CD8-positive, alpha-beta memory T cell (primary cell): ENCODE results near the gene THSD7A. TPM values are rescaled to one million over a fixed set of nuclear protein-coding genes. Genes with fewer than 3 reads are reported as not detected.
A peak's percentile ranks its signal among the peaks of the same experiment; 100 is the strongest.
"Not testable (repeated sequence)": the region's sequence is repeated elsewhere in the genome, so short reads cannot be mapped to it uniquely, and the experiment has no call there.

Experiments
- CTCF ChIA-PET: fragments of 350-600 bp; sonication (Branson Sonifier 250); formaldehyde crosslinking; loops from one replicate; lab custom pipeline; 2021; ENCODE audit warnings: antibody characterized with exemption; lab: Charles Lee
- POLR2A ChIA-PET: fragments of 350-600 bp; sonication (Branson Sonifier 250); formaldehyde crosslinking; loops from one replicate; lab custom pipeline; 2021; ENCODE audit warnings: antibody characterized with exemption; lab: Charles Lee
- DNase-seq, 5 donors: peaks; one replicate each; pipeline versions ENCODE4 v3.0.0 to v3.0.0-alpha.2; 2020 to 2022; ENCODE audit warnings: mixed read lengths in 1 of 5
- H3K27ac ChIP-seq: one replicate; pipeline ENCODE4 v1.7.0; 2013; ENCODE audit warnings: low read depth, mild to moderate bottlenecking, low read length, moderate library complexity
- H3K27me3 ChIP-seq: 2 replicates; pipeline ENCODE4 v1.7.0; 2013; ENCODE audit warnings: low read length, mild to moderate bottlenecking; ENCODE audit not compliant: insufficient read depth, poor library complexity, severe bottlenecking
- H3K36me3 ChIP-seq: 2 replicates; pipeline ENCODE4 v1.7.0; 2013; ENCODE audit warnings: mild to moderate bottlenecking, low read length, moderate library complexity; ENCODE audit not compliant: insufficient read depth
- H3K4me1 ChIP-seq: 2 replicates; pipeline ENCODE4 v1.7.0; 2013; ENCODE audit warnings: mild to moderate bottlenecking, low read length, moderate library complexity; ENCODE audit not compliant: insufficient read depth
- H3K4me3 ChIP-seq: 2 replicates; pipeline ENCODE4 v1.7.0; 2013; ENCODE audit warnings: mild to moderate bottlenecking, low read length
- H3K9me3 ChIP-seq: 2 replicates; pipeline ENCODE4 v1.7.0; 2013; ENCODE audit warnings: mild to moderate bottlenecking, low read length
- H3K27ac Mint-ChIP-seq, 8 donors: one replicate each; pipeline ENCODE4 v1.8.0; 2020 to 2021; ENCODE audit warnings: mixed read lengths in 8 of 8, mild to moderate bottlenecking in 6 of 8, inconsistent platforms in 3 of 8, moderate library complexity in 3 of 8
- H3K27me3 Mint-ChIP-seq, 2 donors: one replicate each; pipeline ENCODE4 v1.8.0; 2020 to 2021; ENCODE audit warnings: mixed read lengths in 2 of 2, mild to moderate bottlenecking in 1 of 2, moderate library complexity in 1 of 2
- H3K36me3 Mint-ChIP-seq, 3 donors: one replicate each; pipeline ENCODE4 v1.8.0; 2020 to 2021; ENCODE audit warnings: mixed read lengths in 3 of 3, inconsistent platforms in 1 of 3, mild to moderate bottlenecking in 1 of 3
- H3K4me1 Mint-ChIP-seq, 3 donors: one replicate each; pipeline ENCODE4 v1.8.0; 2020 to 2021; ENCODE audit warnings: mixed read lengths in 3 of 3, inconsistent platforms in 1 of 3, mild to moderate bottlenecking in 1 of 3
- H3K4me3 Mint-ChIP-seq, 7 donors: one replicate each; pipeline ENCODE4 v1.8.0; 2020 to 2021; ENCODE audit warnings: mixed read lengths in 7 of 7, mild to moderate bottlenecking in 6 of 7, moderate library complexity in 4 of 7, inconsistent platforms in 2 of 7
- H3K9me3 Mint-ChIP-seq, 5 donors: one replicate each; pipeline ENCODE4 v1.8.0; 2020 to 2022; ENCODE audit warnings: mixed read lengths in 5 of 5, mild to moderate bottlenecking in 3 of 5, moderate library complexity in 2 of 5, inconsistent platforms in 1 of 5
- polyA plus RNA-seq: library from polyadenylated mRNA; unstranded; fragments of 300-500 nt; fragmentation: Illumina TruSeq; gene quantifications from one replicate; pipeline ENCODE4 v1.2.3, GENCODE V29; 2021
- total RNA-seq, 2 experiments: library from RNA; stranded (reverse); gene quantifications; one replicate each; pipeline ENCODE4 v1.2.3, GENCODE V29; 2021

Gene THSD7A
- total and polyA plus RNA-seq, 3 experiments from 2014 or later, result not detected

GRCh38 chr7:11443934-11444333, 388.1 kb downstream of the THSD7A start:
- H3K4me1 Mint-ChIP-seq, H3K27me3 Mint-ChIP-seq, H3K27ac ChIP-seq, H3K27me3 ChIP-seq, H3K4me3 Mint-ChIP-seq, H3K36me3 Mint-ChIP-seq, POLR2A ChIA-PET, H3K9me3 Mint-ChIP-seq, H3K36me3 ChIP-seq, H3K4me3 ChIP-seq, DNase-seq, H3K27ac Mint-ChIP-seq, CTCF ChIA-PET, H3K4me1 ChIP-seq, H3K9me3 ChIP-seq: not testable (repeated sequence)

GRCh38 chr7:11437994-11438393, 394.0 kb downstream of the THSD7A start:
- Mint-ChIP-seq H3K27ac (no peak overlapping the region), H3K9me3 (no peaks in the 10 kb centered on the region), H3K27me3 (no peaks in the 10 kb centered on the region), H3K36me3 (no peaks in the 10 kb centered on the region), H3K4me1 (no peaks in the 10 kb centered on the region), H3K4me3 (no peak overlapping the region)
- no peak overlapping the region for H3K4me3 ChIP-seq
- ChIA-PET CTCF (no interaction called here), POLR2A (no interaction called here)
- no peaks in the 10 kb centered on the region for H3K9me3 ChIP-seq
- no peak overlapping the region for H3K27ac ChIP-seq
- no peak for DNase-seq
- no peaks in the 10 kb centered on the region for H3K27me3 ChIP-seq
- no peaks in the 10 kb centered on the region for H3K36me3 ChIP-seq
- H3K4me1 ChIP-seq, result no peaks in the 10 kb centered on the region

GRCh38 chr7:11436773-11437524, 395.0 kb downstream of the THSD7A start:
- Mint-ChIP-seq H3K9me3 (no peaks in the 10 kb centered on the region), H3K4me1 (no peaks in the 10 kb centered on the region), H3K4me3 (no peak overlapping the region), H3K27me3 (no peaks in the 10 kb centered on the region), H3K27ac (no peak overlapping the region), H3K36me3 (no peaks in the 10 kb centered on the region)
- CTCF ChIA-PET, result no interaction called here
- H3K36me3 ChIP-seq, result no peaks in the 10 kb centered on the region
- H3K27ac ChIP-seq, result no peak overlapping the region
- POLR2A ChIA-PET, result no interaction called here
- H3K27me3 ChIP-seq, result no peaks in the 10 kb centered on the region
- DNase-seq, result no peak
- no peak overlapping the region for H3K4me3 ChIP-seq
- no peaks in the 10 kb centered on the region for H3K4me1 ChIP-seq
- no peaks in the 10 kb centered on the region for H3K9me3 ChIP-seq

- no peaks in the 10 kb centered on the region for H3K27me3 Mint-ChIP-seq
- no peak for DNase-seq
- Histone ChIP-seq H3K27me3 (no peaks in the 10 kb centered on the region), H3K4me1 (no peaks in the 10 kb centered on the region), H3K27ac (no peak overlapping the region), H3K36me3 (no peaks in the 10 kb centered on the region), H3K9me3 (no peaks in the 10 kb centered on the region), H3K4me3 (no peak overlapping the region)
- H3K9me3 Mint-ChIP-seq, result no peaks in the 10 kb centered on the region
- H3K4me3 Mint-ChIP-seq, result no peak overlapping the region
- ChIA-PET CTCF (no interaction called here), POLR2A (no interaction called here)
- H3K4me1 Mint-ChIP-seq, result no peaks in the 10 kb centered on the region
- no peak overlapping the region for H3K27ac Mint-ChIP-seq
- no peaks in the 10 kb centered on the region for H3K36me3 Mint-ChIP-seq
These were observed 395.7 kb downstream of the THSD7A start for GRCh38 chr7:11436316-11436715.

GRCh38 chr7:11434366-11434765, 397.6 kb downstream of the THSD7A start:
- no peaks in the 10 kb centered on the region for H3K27me3 ChIP-seq
- DNase-seq, result no peak
- H3K9me3 Mint-ChIP-seq, result no peaks in the 10 kb centered on the region
- H3K9me3 ChIP-seq, result no peaks in the 10 kb centered on the region
- H3K36me3 ChIP-seq, result no peaks in the 10 kb centered on the region
- H3K4me1 Mint-ChIP-seq, result no peaks in the 10 kb centered on the region
- no peaks in the 10 kb centered on the region for H3K4me1 ChIP-seq
- no peak overlapping the region for H3K4me3 ChIP-seq
- H3K27ac Mint-ChIP-seq, result peak overlapping the region in 1 of 8 donors; percentile 22
- H3K36me3 Mint-ChIP-seq, result no peaks in the 10 kb centered on the region
- ChIA-PET POLR2A (no interaction called here), CTCF (no interaction called here)
- no peak overlapping the region for H3K4me3 Mint-ChIP-seq
- no peak overlapping the region for H3K27ac ChIP-seq
- no peaks in the 10 kb centered on the region for H3K27me3 Mint-ChIP-seq

- DNase-seq, result no peak
- ChIA-PET CTCF (no interaction called here), POLR2A (no interaction called here)
- no peaks in the 10 kb centered on the region for H3K9me3 ChIP-seq
- H3K9me3 Mint-ChIP-seq, result no peaks in the 10 kb centered on the region
- H3K4me3 Mint-ChIP-seq, result no peak overlapping the region
- no peaks in the 10 kb centered on the region for H3K27me3 Mint-ChIP-seq
- H3K27ac ChIP-seq, result no peak overlapping the region
- H3K36me3 Mint-ChIP-seq, result no peaks in the 10 kb centered on the region
- no peaks in the 10 kb centered on the region for H3K27me3 ChIP-seq
- H3K4me1 Mint-ChIP-seq, result no peaks in the 10 kb centered on the region
- H3K36me3 ChIP-seq, result no peaks in the 10 kb centered on the region
- H3K4me1 ChIP-seq, result no peaks in the 10 kb centered on the region
- H3K4me3 ChIP-seq, result no peak overlapping the region
- no peak overlapping the region for H3K27ac Mint-ChIP-seq
These were observed 401.2 kb downstream of the THSD7A start for GRCh38 chr7:11430841-11431240.

GRCh38 chr7:11430112-11430511, 401.9 kb downstream of the THSD7A start:
- Histone ChIP-seq H3K27me3 (no peaks in the 10 kb centered on the region), H3K4me1 (no peaks in the 10 kb centered on the region), H3K27ac (no peak overlapping the region), H3K4me3 (no peak overlapping the region), H3K36me3 (no peaks in the 10 kb centered on the region), H3K9me3 (no peaks in the 10 kb centered on the region)
- DNase-seq, result no peak
- POLR2A ChIA-PET, result no interaction called here
- Mint-ChIP-seq H3K4me3 (no peak overlapping the region), H3K9me3 (no peaks in the 10 kb centered on the region), H3K27ac (no peak overlapping the region), H3K27me3 (no peaks in the 10 kb centered on the region), H3K4me1 (no peaks in the 10 kb centered on the region), H3K36me3 (no peaks in the 10 kb centered on the region)
- CTCF ChIA-PET, result no interaction called here

GRCh38 chr7:11428877-11429581, 403.0 kb downstream of the THSD7A start:
- H3K4me3 ChIP-seq, result no peak overlapping the region
- no peak overlapping the region for H3K27ac Mint-ChIP-seq
- POLR2A ChIA-PET, result no interaction called here
- H3K4me1 ChIP-seq, result no peaks in the 10 kb centered on the region
- no peak for DNase-seq
- no peaks in the 10 kb centered on the region for H3K36me3 ChIP-seq
- no peaks in the 10 kb centered on the region for H3K9me3 Mint-ChIP-seq
- no peaks in the 10 kb centered on the region for H3K27me3 ChIP-seq
- CTCF ChIA-PET, result no interaction called here
- no peak overlapping the region for H3K27ac ChIP-seq
- no peak overlapping the region for H3K4me3 Mint-ChIP-seq
- H3K9me3 ChIP-seq, result no peaks in the 10 kb centered on the region
- H3K36me3 Mint-ChIP-seq, result no peaks in the 10 kb centered on the region
- no peaks in the 10 kb centered on the region for H3K27me3 Mint-ChIP-seq
- H3K4me1 Mint-ChIP-seq, result no peaks in the 10 kb centered on the region
